ENCODE results near the gene TMEM108. TPM values are rescaled to one million over a fixed set of nuclear protein-coding genes. Genes with fewer than 3 reads are reported as not detected.

Gene TMEM108
- total RNA-seq, 1 donor from 2014 or later: not detected

- intact Hi-C loops (cut with micrococcal nuclease): loop anchor here (1.0 kb wide), 2 partner anchors 657 to 741 kb away; no protein-coding TSS in a partner anchor
Observed at GRCh38 chr3:133383741-133384140, 345.6 kb downstream of the TMEM108 start.

GRCh38 chr3:133384331-133385027 is 346.3 kb downstream of the TMEM108 start:
- intact Hi-C loops (cut with micrococcal nuclease): loop anchor here (1.0 kb wide), 2 partner anchors 658 to 742 kb away; no protein-coding TSS in a partner anchor

GRCh38 chr3:133386876-133387275 is 348.7 kb downstream of the TMEM108 start:
- intact Hi-C loops (cut with micrococcal nuclease): no loop called here

- intact Hi-C loops (cut with micrococcal nuclease): no loop called here
Observed at GRCh38 chr3:133387341-133387740, 349.1 kb downstream of the TMEM108 start.

- intact Hi-C loops (cut with micrococcal nuclease): no loop called here
Observed at GRCh38 chr3:133388696-133389395, 350.7 kb downstream of the TMEM108 start.

GRCh38 chr3:133390715-133391114 is 352.5 kb downstream of the TMEM108 start:
- intact Hi-C loops (cut with micrococcal nuclease): no loop called here

GRCh38 chr3:133393204-133393603 is 355.0 kb downstream of the TMEM108 start:
- intact Hi-C loops (cut with micrococcal nuclease): no loop called here

GRCh38 chr3:133393691-133394474 is 355.7 kb downstream of the TMEM108 start:
- intact Hi-C loops (cut with micrococcal nuclease): no loop called here

- intact Hi-C loops (cut with micrococcal nuclease): no loop called here
Observed at GRCh38 chr3:133394561-133395311, 356.5 kb downstream of the TMEM108 start.

GRCh38 chr3:133396906-133397305 is 358.7 kb downstream of the TMEM108 start:
- intact Hi-C loops (cut with micrococcal nuclease): no loop called here

GRCh38 chr3:133400006-133400515 is 361.9 kb downstream of the TMEM108 start, which contains the start of gene BFSP2:
Gene BFSP2, plus strand, starts transcription at chr3:133400056. Its CDS starts 28 bp downstream, at chr3:133400084.
- intact Hi-C loops (cut with micrococcal nuclease): no loop called here

- intact Hi-C loops (cut with micrococcal nuclease): no loop called here
Observed at GRCh38 chr3:133401374-133402135, 363.4 kb downstream of the TMEM108 start.

GRCh38 chr3:133404920-133405319 is 366.7 kb downstream of the TMEM108 start:
- intact Hi-C loops (cut with micrococcal nuclease): no loop called here

GRCh38 chr3:133408366-133408765 is 370.2 kb downstream of the TMEM108 start:
- intact Hi-C loops (cut with micrococcal nuclease): no loop called here

GRCh38 chr3:133408961-133409360 is 370.8 kb downstream of the TMEM108 start:
- intact Hi-C loops (cut with micrococcal nuclease): no loop called here

- intact Hi-C loops (cut with micrococcal nuclease): no loop called here
Observed at GRCh38 chr3:133410191-133410892, 372.2 kb downstream of the TMEM108 start.

- intact Hi-C loops (cut with micrococcal nuclease): no loop called here
Observed at GRCh38 chr3:133412183-133413132, 374.3 kb downstream of the TMEM108 start.

Data from T-helper 1 cell treated with Interleukin-12 subunit alpha and Interleukin-12 subunit beta and Interleukin-4 antibody, amounts not matched to agents 30 ng/mL and 1 ng/mL, for 36 hours (primary cell).